Measurements from ENCODE around the gene SLC12A7. TPM values are rescaled to one million over a fixed set of nuclear protein-coding genes. Genes with fewer than 3 reads are reported as not detected.
"Not testable (repeated sequence)": the region's sequence is repeated elsewhere in the genome, so short reads cannot be mapped to it uniquely, and the experiment has no call there.

SLC12A7 gene
- polyA plus RNA-seq, 2 donors = 4.0 to 4.7 TPM

- Histone ChIP-seq H3K27me3 (ENCODE audit: control insufficient read depth in 1 of 2, insufficient read depth in 2 of 2, low read length in 2 of 2) (peaks cover 0 to 2% of the 10 kb centered on the region in 2 donors), H3K36me3 (ENCODE audit: control insufficient read depth in 2 of 2, insufficient read depth in 2 of 2, low read length in 1 of 2) (peaks cover 0 to 5% of the 10 kb centered on the region in 2 donors), H3K4me3 (ENCODE audit: low read depth in 1 of 2, low read length in 2 of 2) (no peak overlapping the region), H3K4me1 (ENCODE audit: control insufficient read depth in 2 of 2, insufficient read depth in 2 of 2, low read length in 1 of 2) (no peaks in the 10 kb centered on the region), H3K9me3 (ENCODE audit: control insufficient read depth in 2 of 2, insufficient read depth in 1 of 2, low read depth in 1 of 2, low read length in 1 of 2) (no peaks in the 10 kb centered on the region), H3K27ac (ENCODE audit: low read depth in 2 of 2, low read length in 1 of 2) (no peak overlapping the region)
- 87 to 91% methylated on average over 24 of the region's 24 CpGs for WGBS, 2 donors
Observed at GRCh38 chr5:1029282-1029944, 82.5 kb downstream of the SLC12A7 start.

GRCh38 chr5:1028481-1029281, 83.2 kb downstream of the SLC12A7 start:
- H3K4me3 ChIP-seq (ENCODE audit: low read depth in 1 of 2, low read length in 2 of 2) = no peak overlapping the region
- WGBS, 2 donors = 79 to 85% methylated on average over 26 of the region's 26 CpGs
- H3K4me1 ChIP-seq (ENCODE audit: control insufficient read depth in 2 of 2, insufficient read depth in 2 of 2, low read length in 1 of 2) = no peaks in the 10 kb centered on the region
- no peaks in the 10 kb centered on the region for H3K9me3 ChIP-seq (ENCODE audit: control insufficient read depth in 2 of 2, insufficient read depth in 1 of 2, low read depth in 1 of 2, low read length in 1 of 2)
- peaks cover 0 to 3% of the 10 kb centered on the region in 2 donors for H3K36me3 ChIP-seq (ENCODE audit: control insufficient read depth in 2 of 2, insufficient read depth in 2 of 2, low read length in 1 of 2)
- H3K27me3 ChIP-seq (ENCODE audit: control insufficient read depth in 1 of 2, insufficient read depth in 2 of 2, low read length in 2 of 2) = peaks cover 0 to 2% of the 10 kb centered on the region in 2 donors
- no peak overlapping the region for H3K27ac ChIP-seq (ENCODE audit: low read depth in 2 of 2, low read length in 1 of 2)

- WGBS, 2 donors = 88 to 90% methylated on average over 35 to 40 of the region's 40 CpGs
- no peaks in the 10 kb centered on the region for H3K4me1 ChIP-seq (ENCODE audit: control insufficient read depth in 2 of 2, insufficient read depth in 2 of 2, low read length in 1 of 2)
- no peaks in the 10 kb centered on the region for H3K36me3 ChIP-seq (ENCODE audit: control insufficient read depth in 2 of 2, insufficient read depth in 2 of 2, low read length in 1 of 2)
- H3K27me3 ChIP-seq (ENCODE audit: control insufficient read depth in 1 of 2, insufficient read depth in 2 of 2, low read length in 2 of 2) = peaks cover 0 to 2% of the 10 kb centered on the region in 2 donors
- no peaks in the 10 kb centered on the region for H3K9me3 ChIP-seq (ENCODE audit: control insufficient read depth in 2 of 2, insufficient read depth in 1 of 2, low read depth in 1 of 2, low read length in 1 of 2)
- no peak overlapping the region for H3K27ac ChIP-seq (ENCODE audit: low read depth in 2 of 2, low read length in 1 of 2)
- H3K4me3 ChIP-seq (ENCODE audit: low read depth in 1 of 2, low read length in 2 of 2) = no peak overlapping the region
Observed at GRCh38 chr5:1027631-1028441, 84.0 kb downstream of the SLC12A7 start.

GRCh38 chr5:1026700-1027621, 84.9 kb downstream of the SLC12A7 start:
- peaks cover 0 to 2% of the 10 kb centered on the region in 2 donors for H3K27me3 ChIP-seq (ENCODE audit: control insufficient read depth in 1 of 2, insufficient read depth in 2 of 2, low read length in 2 of 2)
- no peaks in the 10 kb centered on the region for H3K36me3 ChIP-seq (ENCODE audit: control insufficient read depth in 2 of 2, insufficient read depth in 2 of 2, low read length in 1 of 2)
- no peak overlapping the region for H3K27ac ChIP-seq (ENCODE audit: low read depth in 2 of 2, low read length in 1 of 2)
- no peak overlapping the region for H3K4me3 ChIP-seq (ENCODE audit: low read depth in 1 of 2, low read length in 2 of 2)
- H3K4me1 ChIP-seq (ENCODE audit: control insufficient read depth in 2 of 2, insufficient read depth in 2 of 2, low read length in 1 of 2) = no peaks in the 10 kb centered on the region
- 66% methylated on average over 29 of the region's 29 CpGs for WGBS, 2 donors
- H3K9me3 ChIP-seq (ENCODE audit: control insufficient read depth in 2 of 2, insufficient read depth in 1 of 2, low read depth in 1 of 2, low read length in 1 of 2) = no peaks in the 10 kb centered on the region

GRCh38 chr5:1021969-1022336, 89.9 kb downstream of the SLC12A7 start:
- WGBS, 2 donors = 76 to 78% methylated on average over 7 to 9 of the region's 9 CpGs
- H3K9me3 ChIP-seq (ENCODE audit: control insufficient read depth in 2 of 2, insufficient read depth in 1 of 2, low read depth in 1 of 2, low read length in 1 of 2); H3K27ac ChIP-seq (ENCODE audit: low read depth in 2 of 2, low read length in 1 of 2); H3K4me3 ChIP-seq (ENCODE audit: low read depth in 1 of 2, low read length in 2 of 2); H3K4me1 ChIP-seq (ENCODE audit: control insufficient read depth in 2 of 2, insufficient read depth in 2 of 2, low read length in 1 of 2); H3K27me3 ChIP-seq (ENCODE audit: control insufficient read depth in 1 of 2, insufficient read depth in 2 of 2, low read length in 2 of 2); H3K36me3 ChIP-seq (ENCODE audit: control insufficient read depth in 2 of 2, insufficient read depth in 2 of 2, low read length in 1 of 2): not testable (repeated sequence)

GRCh38 chr5:1021136-1021968, 90.5 kb downstream of the SLC12A7 start:
- Histone ChIP-seq H3K27ac (ENCODE audit: low read depth in 2 of 2, low read length in 1 of 2) (no peak overlapping the region), H3K9me3 (ENCODE audit: control insufficient read depth in 2 of 2, insufficient read depth in 1 of 2, low read depth in 1 of 2, low read length in 1 of 2) (no peaks in the 10 kb centered on the region), H3K27me3 (ENCODE audit: control insufficient read depth in 1 of 2, insufficient read depth in 2 of 2, low read length in 2 of 2) (peaks cover 0 to 2% of the 10 kb centered on the region in 2 donors), H3K4me1 (ENCODE audit: control insufficient read depth in 2 of 2, insufficient read depth in 2 of 2, low read length in 1 of 2) (peaks cover 0 to 3% of the 10 kb centered on the region in 2 donors), H3K36me3 (ENCODE audit: control insufficient read depth in 2 of 2, insufficient read depth in 2 of 2, low read length in 1 of 2) (no peaks in the 10 kb centered on the region), H3K4me3 (ENCODE audit: low read depth in 1 of 2, low read length in 2 of 2) (no peak overlapping the region)
- WGBS, 2 donors = 60 to 64% methylated on average over 29 of the region's 29 CpGs

GRCh38 chr5:1020452-1020961, 91.4 kb downstream of the SLC12A7 start:
- Histone ChIP-seq H3K4me3 (ENCODE audit: low read depth in 1 of 2, low read length in 2 of 2) (no peak overlapping the region), H3K4me1 (ENCODE audit: control insufficient read depth in 2 of 2, insufficient read depth in 2 of 2, low read length in 1 of 2) (peaks cover 0 to 3% of the 10 kb centered on the region in 2 donors), H3K27ac (ENCODE audit: low read depth in 2 of 2, low read length in 1 of 2) (no peak overlapping the region), H3K9me3 (ENCODE audit: control insufficient read depth in 2 of 2, insufficient read depth in 1 of 2, low read depth in 1 of 2, low read length in 1 of 2) (no peaks in the 10 kb centered on the region), H3K36me3 (ENCODE audit: control insufficient read depth in 2 of 2, insufficient read depth in 2 of 2, low read length in 1 of 2) (no peaks in the 10 kb centered on the region), H3K27me3 (ENCODE audit: control insufficient read depth in 1 of 2, insufficient read depth in 2 of 2, low read length in 2 of 2) (peaks cover 0 to 2% of the 10 kb centered on the region in 2 donors)
- WGBS, 2 donors = 75 to 77% methylated on average over 16 of the region's 16 CpGs

All from esophagus (tissue), 2 donors.